K562 (cell line): ENCODE measurements around the gene FARP2. TPM values are rescaled to one million over a fixed set of nuclear protein-coding genes. Genes with fewer than 3 reads are reported as not detected.

Source experiments
- DACH1 ChIP-seq: fragments of 450-650 bp; IDR thresholded peaks from 2 replicates; pipeline ENCODE4 v1.6.1; 2018; ENCODE audit not compliant: partially characterized antibody
- HDAC8 ChIP-seq: fragments of 450-650 bp; IDR thresholded peaks from 2 replicates; pipeline ENCODE4 v1.6.1; 2016; ENCODE audit warnings: mild to moderate bottlenecking, missing genetic modification characterization, moderate library complexity, missing compliant biosample characterization
- L3MBTL2 ChIP-seq: fragments of 450-650 bp; IDR thresholded peaks from 2 replicates; pipeline ENCODE4 v1.6.1; 2016; ENCODE audit warnings: mild to moderate bottlenecking, moderate library complexity
- NFXL1 ChIP-seq: fragments of 450-650 bp; formaldehyde crosslinking; IDR thresholded peaks from 2 replicates; pipeline ENCODE4 v1.4.0; 2021; ENCODE audit warnings: mild to moderate bottlenecking
- SMARCC2 ChIP-seq: fragments of 450-650 bp; IDR thresholded peaks from 2 replicates; pipeline ENCODE4 v1.6.1; 2017; ENCODE audit warnings: antibody characterized with exemption, moderate library complexity, mild to moderate bottlenecking, low read depth
- ZNF12 ChIP-seq: sonication (generic); formaldehyde crosslinking; IDR thresholded peaks from 2 replicates; pipeline ENCODE4 v1.4.0; 2020; ENCODE audit warnings: mild to moderate bottlenecking, missing genetic modification reagents
- ZNF253 ChIP-seq: fragments of 250-450 bp; sonication (Bioruptor Pico); conservative IDR thresholded peaks from 2 replicates; pipeline ENCODE4 v1.6.1; 2021; ENCODE audit warnings: mild to moderate bottlenecking
- polyA plus RNA-seq, 8 experiments: library from polyadenylated mRNA; depleted of rRNA in 4 of 8; stranded (reverse) in 5 of 8; unstranded in 3 of 8; fragments of >200 nt; fragmentation: Nextera tagmentation in 2 of 8; fragmentation: Illumina TruSeq in 1 of 8; extraction: Ambion mirVana in 2 of 8; extraction: Trizol in 1 of 8; gene quantifications; 2 replicates each; pipeline versions ENCODE4 v1.2.1 to v1.2.3, GENCODE V29; 2011 to 2014; ENCODE audit warnings: inconsistent platforms in 1 of 8, missing spikeins in 1 of 8
- total RNA-seq, 7 experiments: library from RNA; depleted of rRNA in 6 of 7; stranded (reverse); fragments of >200 nt in 6 of 7; fragmentation: Illumina TruSeq in 2 of 7; extraction: Trizol in 2 of 7; gene quantifications; 2 replicates each; pipeline versions ENCODE4 v1.2.1 to v1.2.3, GENCODE V29; 2011 to 2021; ENCODE audit warnings: low replicate concordance in 1 of 7
- TF ChIP-seq, protein P1 (sequence below): fragments of 250-450 bp; sonication (Bioruptor Pico); IDR thresholded peaks from 2 replicates; pipeline ENCODE4 v1.8.0; 2022; ENCODE audit warnings: moderate library complexity, mild to moderate bottlenecking, inconsistent platforms
- TF ChIP-seq, protein P2 (sequence below), 2 experiments: fragments of 250-450 bp in 1 of 2; fragments of 450-650 bp in 1 of 2; sonication (Bioruptor Pico) in 1 of 2; IDR thresholded peaks; 2 replicates each; pipeline versions ENCODE4 v1.6.1 to v1.8.0; 2016 to 2021; ENCODE audit warnings: mild to moderate bottlenecking in 2 of 2, moderate library complexity in 2 of 2, missing compliant biosample characterization in 1 of 2, missing genetic modification characterization in 1 of 2
- TF ChIP-seq, protein P3 (sequence below), 2 experiments: fragments of 450-650 bp in 1 of 2; sonication (generic) in 1 of 2; formaldehyde crosslinking in 1 of 2; IDR thresholded peaks; 2 replicates each; pipeline versions ENCODE4 v1.7.1 to v1.9.0; 2016 to 2022; ENCODE audit warnings: inconsistent platforms in 1 of 2, mild to moderate bottlenecking in 1 of 2, missing genetic modification reagents in 1 of 2
- TF ChIP-seq, protein P4 (sequence below): fragments of 450-650 bp; formaldehyde crosslinking; IDR thresholded peaks from 2 replicates; pipeline ENCODE4 v1.4.0; 2020; ENCODE audit warnings: mild to moderate bottlenecking, mixed read lengths
- TF ChIP-seq, protein P5 (sequence below): fragments of 450-650 bp; IDR thresholded peaks from 2 replicates; pipeline ENCODE4 v1.6.1; 2016; ENCODE audit warnings: low read depth, mild to moderate bottlenecking, moderate library complexity

FARP2 gene
- total and polyA plus RNA-seq, 9 of the 15 experiments (the other 6 are each of a cell fraction or from before 2014, with no cell fraction given): 4.1 to 38.1 (median 21.1) TPM

DNA sequence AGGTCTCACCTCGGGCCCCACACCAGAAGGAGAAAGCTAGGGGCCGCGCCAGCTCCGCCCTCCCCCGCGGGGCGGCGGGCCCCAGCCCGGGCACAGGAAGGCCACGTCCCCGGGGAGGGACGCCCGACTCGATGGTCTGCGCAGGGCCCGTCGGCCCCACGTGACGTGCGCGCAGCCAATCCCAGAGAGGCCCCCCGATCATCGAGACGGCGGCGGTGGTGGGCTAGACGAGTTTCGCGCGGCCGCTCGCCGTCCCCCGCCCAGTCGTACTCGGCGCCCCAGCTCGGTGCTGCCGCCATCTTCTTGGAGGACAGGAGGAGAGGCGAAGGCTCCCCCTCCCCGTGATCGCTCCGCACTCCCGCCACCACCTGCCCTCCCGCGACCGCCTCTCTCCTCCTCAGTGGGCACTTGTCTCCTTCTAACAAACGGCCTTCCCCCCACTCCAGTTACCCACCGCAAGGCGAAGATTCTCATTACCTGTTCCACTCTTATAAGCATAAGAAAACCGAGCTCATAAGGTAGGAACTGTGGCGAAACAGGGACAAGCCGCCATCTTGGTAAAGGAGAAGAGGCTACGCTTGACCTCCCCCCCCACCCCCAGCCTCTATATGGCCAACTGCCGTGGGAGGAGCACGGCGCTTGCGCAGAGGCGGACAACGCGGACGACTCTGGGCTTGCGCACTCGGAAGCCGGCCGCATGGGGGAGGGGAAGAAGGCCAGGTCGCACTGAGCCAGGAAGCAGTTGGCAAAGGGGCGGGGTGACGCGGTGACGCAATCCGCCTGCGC, 40.8 kb upstream of the FARP2 start, which contains the start of gene HDLBP (continued):
- TF ChIP-seq, protein P1, sequence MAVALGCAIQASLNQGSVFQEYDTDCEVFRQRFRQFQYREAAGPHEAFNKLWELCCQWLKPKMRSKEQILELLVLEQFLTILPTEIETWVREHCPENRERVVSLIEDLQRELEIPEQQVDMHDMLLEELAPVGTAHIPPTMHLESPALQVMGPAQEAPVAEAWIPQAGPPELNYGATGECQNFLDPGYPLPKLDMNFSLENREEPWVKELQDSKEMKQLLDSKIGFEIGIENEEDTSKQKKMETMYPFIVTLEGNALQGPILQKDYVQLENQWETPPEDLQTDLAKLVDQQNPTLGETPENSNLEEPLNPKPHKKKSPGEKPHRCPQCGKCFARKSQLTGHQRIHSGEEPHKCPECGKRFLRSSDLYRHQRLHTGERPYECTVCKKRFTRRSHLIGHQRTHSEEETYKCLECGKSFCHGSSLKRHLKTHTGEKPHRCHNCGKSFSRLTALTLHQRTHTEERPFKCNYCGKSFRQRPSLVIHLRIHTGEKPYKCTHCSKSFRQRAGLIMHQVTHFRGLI (CRISPR knock-in tag): no peak
- TF ChIP-seq L3MBTL2 (peak; percentile 71; the same call in 1 of the 2 replicates), ZNF12 (CRISPR knock-in tag) (no peak), SMARCC2 (no peak), ZNF253 (no peak), DACH1 (no peak), NFXL1 (CRISPR knock-in tag) (no peak), HDAC8 (tag) (no peak)
- TF ChIP-seq, protein P2, sequence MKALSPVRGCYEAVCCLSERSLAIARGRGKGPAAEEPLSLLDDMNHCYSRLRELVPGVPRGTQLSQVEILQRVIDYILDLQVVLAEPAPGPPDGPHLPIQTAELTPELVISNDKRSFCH (CRISPR knock-in tag; IDR thresholded peaks at IDR 0.05): no peak
- TF ChIP-seq, protein P2 (tag; IDR thresholded peaks at IDR 0.05): no peak
- TF ChIP-seq, protein P3, sequence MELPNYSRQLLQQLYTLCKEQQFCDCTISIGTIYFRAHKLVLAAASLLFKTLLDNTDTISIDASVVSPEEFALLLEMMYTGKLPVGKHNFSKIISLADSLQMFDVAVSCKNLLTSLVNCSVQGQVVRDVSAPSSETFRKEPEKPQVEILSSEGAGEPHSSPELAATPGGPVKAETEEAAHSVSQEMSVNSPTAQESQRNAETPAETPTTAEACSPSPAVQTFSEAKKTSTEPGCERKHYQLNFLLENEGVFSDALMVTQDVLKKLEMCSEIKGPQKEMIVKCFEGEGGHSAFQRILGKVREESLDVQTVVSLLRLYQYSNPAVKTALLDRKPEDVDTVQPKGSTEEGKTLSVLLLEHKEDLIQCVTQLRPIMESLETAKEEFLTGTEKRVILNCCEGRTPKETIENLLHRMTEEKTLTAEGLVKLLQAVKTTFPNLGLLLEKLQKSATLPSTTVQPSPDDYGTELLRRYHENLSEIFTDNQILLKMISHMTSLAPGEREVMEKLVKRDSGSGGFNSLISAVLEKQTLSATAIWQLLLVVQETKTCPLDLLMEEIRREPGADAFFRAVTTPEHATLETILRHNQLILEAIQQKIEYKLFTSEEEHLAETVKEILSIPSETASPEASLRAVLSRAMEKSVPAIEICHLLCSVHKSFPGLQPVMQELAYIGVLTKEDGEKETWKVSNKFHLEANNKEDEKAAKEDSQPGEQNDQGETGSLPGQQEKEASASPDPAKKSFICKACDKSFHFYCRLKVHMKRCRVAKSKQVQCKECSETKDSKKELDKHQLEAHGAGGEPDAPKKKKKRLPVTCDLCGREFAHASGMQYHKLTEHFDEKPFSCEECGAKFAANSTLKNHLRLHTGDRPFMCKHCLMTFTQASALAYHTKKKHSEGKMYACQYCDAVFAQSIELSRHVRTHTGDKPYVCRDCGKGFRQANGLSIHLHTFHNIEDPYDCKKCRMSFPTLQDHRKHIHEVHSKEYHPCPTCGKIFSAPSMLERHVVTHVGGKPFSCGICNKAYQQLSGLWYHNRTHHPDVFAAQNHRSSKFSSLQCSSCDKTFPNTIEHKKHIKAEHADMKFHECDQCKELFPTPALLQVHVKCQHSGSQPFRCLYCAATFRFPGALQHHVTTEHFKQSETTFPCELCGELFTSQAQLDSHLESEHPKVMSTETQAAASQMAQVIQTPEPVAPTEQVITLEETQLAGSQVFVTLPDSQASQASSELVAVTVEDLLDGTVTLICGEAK (IDR thresholded peaks at IDR 0.05): no peak
- TF ChIP-seq, protein P3 (CRISPR knock-in tag; IDR thresholded peaks at IDR 0.05): no peak
- TF ChIP-seq, protein P4, sequence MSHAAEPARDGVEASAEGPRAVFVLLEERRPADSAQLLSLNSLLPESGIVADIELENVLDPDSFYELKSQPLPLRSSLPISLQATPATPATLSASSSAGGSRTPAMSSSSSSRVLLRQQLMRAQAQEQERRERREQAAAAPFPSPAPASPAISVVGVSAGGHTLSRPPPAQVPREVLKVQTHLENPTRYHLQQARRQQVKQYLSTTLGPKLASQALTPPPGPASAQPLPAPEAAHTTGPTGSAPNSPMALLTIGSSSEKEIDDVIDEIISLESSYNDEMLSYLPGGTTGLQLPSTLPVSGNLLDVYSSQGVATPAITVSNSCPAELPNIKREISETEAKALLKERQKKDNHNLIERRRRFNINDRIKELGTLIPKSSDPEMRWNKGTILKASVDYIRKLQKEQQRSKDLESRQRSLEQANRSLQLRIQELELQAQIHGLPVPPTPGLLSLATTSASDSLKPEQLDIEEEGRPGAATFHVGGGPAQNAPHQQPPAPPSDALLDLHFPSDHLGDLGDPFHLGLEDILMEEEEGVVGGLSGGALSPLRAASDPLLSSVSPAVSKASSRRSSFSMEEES (CRISPR knock-in tag): peak; percentile 89
- TF ChIP-seq, protein P5, sequence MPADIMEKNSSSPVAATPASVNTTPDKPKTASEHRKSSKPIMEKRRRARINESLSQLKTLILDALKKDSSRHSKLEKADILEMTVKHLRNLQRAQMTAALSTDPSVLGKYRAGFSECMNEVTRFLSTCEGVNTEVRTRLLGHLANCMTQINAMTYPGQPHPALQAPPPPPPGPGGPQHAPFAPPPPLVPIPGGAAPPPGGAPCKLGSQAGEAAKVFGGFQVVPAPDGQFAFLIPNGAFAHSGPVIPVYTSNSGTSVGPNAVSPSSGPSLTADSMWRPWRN: no peak; the same call in 1 of the 2 replicates
